ENCODE measurements around the gene CCDC192.

Gene CCDC192

DNA sequence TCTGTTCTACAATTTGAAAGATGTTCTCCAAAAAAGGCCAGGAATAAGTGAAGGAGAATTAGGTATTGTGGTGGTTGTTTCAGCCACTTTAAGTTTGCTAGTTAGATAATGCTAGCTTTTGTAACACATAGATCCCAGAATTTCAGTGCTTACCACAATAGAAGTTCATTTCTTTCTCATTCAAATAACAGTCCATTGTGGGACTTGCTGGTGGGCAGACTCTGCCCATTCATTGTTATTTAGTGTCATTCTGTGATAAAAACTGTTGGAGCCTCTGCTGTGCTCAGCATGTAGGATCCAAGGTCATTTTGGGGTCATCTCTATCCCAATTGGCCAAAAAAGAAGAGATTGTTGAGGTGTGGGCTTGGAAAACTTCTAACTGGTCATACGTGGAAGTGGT is 106.8 kb downstream of the CCDC192 start:
- WGBS, 2 experiments (ENCODE audit: insufficient coverage in 2 of 2) = 100% methylated on average over 1 of the region's 1 CpG; no CpG with 5 or more reads in 1 of the 2 experiments
- Histone ChIP-seq H3K4me1 (ENCODE audit: control insufficient read depth, insufficient read depth, low read length, poor library complexity, severe bottlenecking) (peaks cover 3% of the 10 kb centered on the region), H3K4me3 (ENCODE audit: extremely low read depth, insufficient read depth, low read length, poor library complexity, severe bottlenecking) (no peak overlapping the region), H3K36me3 (ENCODE audit: control insufficient read depth, insufficient read depth, low read length) (no peaks in the 10 kb centered on the region), H3K27ac (ENCODE audit: low read depth, low read length, severe bottlenecking) (no peak overlapping the region), H3K9me3 (ENCODE audit: control insufficient read depth, low read length) (no peaks in the 10 kb centered on the region)

- H3K36me3 ChIP-seq (ENCODE audit: control insufficient read depth, insufficient read depth, low read length) = no peaks in the 10 kb centered on the region
- no peak overlapping the region for H3K4me3 ChIP-seq (ENCODE audit: extremely low read depth, insufficient read depth, low read length, poor library complexity, severe bottlenecking)
- no peak overlapping the region for H3K27ac ChIP-seq (ENCODE audit: low read depth, low read length, severe bottlenecking)
- no peaks in the 10 kb centered on the region for H3K9me3 ChIP-seq (ENCODE audit: control insufficient read depth, low read length)
- peaks cover 3% of the 10 kb centered on the region for H3K4me1 ChIP-seq (ENCODE audit: control insufficient read depth, insufficient read depth, low read length, poor library complexity, severe bottlenecking)
- 80 to 100% methylated on average over 1 to 2 of the region's 2 CpGs for WGBS, 2 experiments (ENCODE audit: insufficient coverage in 2 of 2)
Measured at GRCh38 chr5:127810707-127811490, 107.7 kb downstream of the CCDC192 start.

DNA sequence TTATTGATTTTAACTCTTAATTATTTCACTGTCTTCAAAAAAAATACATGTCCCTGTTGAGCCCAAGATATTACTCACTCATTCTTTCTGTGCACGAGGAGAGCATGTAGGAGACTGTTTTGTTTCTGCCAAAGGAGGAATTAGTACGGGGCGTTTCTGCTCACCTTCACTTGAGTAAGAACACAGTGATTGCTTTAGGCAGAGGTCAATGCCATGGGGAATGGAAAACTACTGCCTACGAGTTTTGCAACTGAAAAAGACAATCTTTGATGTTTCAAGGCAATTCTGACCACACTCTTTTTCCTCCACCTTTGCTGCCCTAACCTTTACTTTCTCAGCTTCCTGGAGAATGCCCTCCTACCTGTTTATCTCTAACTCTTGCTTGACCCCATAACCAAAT is 109.4 kb downstream of the CCDC192 start:
- no peaks in the 10 kb centered on the region for H3K36me3 ChIP-seq (ENCODE audit: control insufficient read depth, insufficient read depth, low read length)
- H3K4me3 ChIP-seq (ENCODE audit: extremely low read depth, insufficient read depth, low read length, poor library complexity, severe bottlenecking) = no peak overlapping the region
- H3K9me3 ChIP-seq (ENCODE audit: control insufficient read depth, low read length) = no peaks in the 10 kb centered on the region
- H3K27ac ChIP-seq (ENCODE audit: low read depth, low read length, severe bottlenecking) = no peak overlapping the region
- WGBS, 2 experiments (ENCODE audit: insufficient coverage in 2 of 2) = 75 to 87% methylated on average over 3 of the region's 4 CpGs
- peaks cover 3% of the 10 kb centered on the region for H3K4me1 ChIP-seq (ENCODE audit: control insufficient read depth, insufficient read depth, low read length, poor library complexity, severe bottlenecking)

DNA sequence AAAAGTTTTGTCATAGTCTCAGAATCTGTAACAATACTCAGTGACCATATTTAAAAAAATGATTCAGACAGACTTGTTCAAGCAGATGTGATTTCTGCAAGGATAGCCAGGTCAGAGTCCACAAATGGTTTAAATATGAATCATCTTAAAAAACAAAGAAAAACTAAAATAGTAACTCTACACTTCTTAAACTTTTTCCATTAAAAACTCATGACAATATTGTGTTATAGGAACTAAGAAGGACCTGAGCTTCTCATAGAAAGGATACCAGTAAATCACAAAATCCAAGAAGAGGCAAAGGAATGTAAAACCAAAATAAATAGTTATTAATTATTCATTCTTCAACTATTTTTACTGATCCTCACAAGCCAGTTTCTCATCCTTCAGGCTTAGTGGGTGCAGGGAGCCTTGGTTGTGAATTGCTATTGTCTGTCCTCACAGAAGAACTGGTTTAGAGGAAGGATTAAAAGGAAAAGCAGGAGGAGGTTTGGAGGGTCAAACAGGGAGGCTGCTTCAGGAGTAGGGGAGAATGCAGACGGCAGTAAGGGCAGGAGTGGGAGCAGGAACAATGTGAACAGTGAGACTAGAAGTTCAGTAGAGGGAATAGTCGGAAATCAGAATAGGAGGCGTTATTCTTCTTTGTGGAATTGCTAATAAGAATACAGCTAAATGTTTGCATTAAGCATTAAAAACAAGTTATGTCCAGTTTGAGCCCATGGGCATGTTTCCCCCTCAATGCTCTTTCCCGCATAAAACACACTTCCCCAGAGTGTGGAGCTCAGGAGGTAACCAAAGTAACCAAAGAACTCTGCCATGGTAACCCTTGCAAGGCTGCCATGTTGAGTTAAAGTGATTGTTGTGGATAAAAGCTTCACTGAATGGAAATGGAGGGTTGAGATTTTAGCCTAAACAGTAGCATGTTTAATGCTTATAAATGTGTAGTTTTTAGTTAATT is 110.7 kb downstream of the CCDC192 start:
- H3K36me3 ChIP-seq (ENCODE audit: control insufficient read depth, insufficient read depth, low read length) = no peaks in the 10 kb centered on the region
- no peaks in the 10 kb centered on the region for H3K9me3 ChIP-seq (ENCODE audit: control insufficient read depth, low read length)
- H3K4me3 ChIP-seq (ENCODE audit: extremely low read depth, insufficient read depth, low read length, poor library complexity, severe bottlenecking) = no peak overlapping the region
- H3K27ac ChIP-seq (ENCODE audit: low read depth, low read length, severe bottlenecking) = no peak overlapping the region
- peaks cover 3% of the 10 kb centered on the region for H3K4me1 ChIP-seq (ENCODE audit: control insufficient read depth, insufficient read depth, low read length, poor library complexity, severe bottlenecking)
- 72 to 78% methylated on average over 2 to 3 of the region's 4 CpGs for WGBS, 2 experiments (ENCODE audit: insufficient coverage in 2 of 2)

DNA sequence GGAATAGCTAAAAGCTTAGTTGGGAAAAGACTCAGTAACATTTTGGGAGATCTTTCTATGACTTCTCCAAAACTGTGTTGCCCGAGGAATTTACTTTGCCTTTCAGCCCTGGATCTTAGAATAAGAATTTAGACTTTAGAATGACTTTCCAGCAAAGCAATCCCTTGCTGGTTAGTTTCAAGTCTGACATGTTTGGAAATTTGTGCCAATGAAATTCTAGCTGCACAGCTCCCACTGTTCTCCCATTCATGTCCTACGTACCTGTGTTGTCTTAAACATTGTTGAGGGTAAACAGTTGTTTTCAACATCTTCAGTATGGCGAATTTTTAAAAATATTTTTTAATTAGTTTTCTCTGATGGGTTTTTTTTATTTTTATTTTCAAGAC is 111.4 kb downstream of the CCDC192 start:
- H3K27ac ChIP-seq (ENCODE audit: low read depth, low read length, severe bottlenecking) = no peak overlapping the region
- 100% methylated on average over 1 of the region's 3 CpGs; no CpG with 5 or more reads in 1 of the 2 experiments for WGBS, 2 experiments (ENCODE audit: insufficient coverage in 2 of 2)
- H3K4me1 ChIP-seq (ENCODE audit: control insufficient read depth, insufficient read depth, low read length, poor library complexity, severe bottlenecking) = peaks cover 3% of the 10 kb centered on the region
- no peaks in the 10 kb centered on the region for H3K36me3 ChIP-seq (ENCODE audit: control insufficient read depth, insufficient read depth, low read length)
- no peak overlapping the region for H3K4me3 ChIP-seq (ENCODE audit: extremely low read depth, insufficient read depth, low read length, poor library complexity, severe bottlenecking)
- H3K9me3 ChIP-seq (ENCODE audit: control insufficient read depth, low read length) = no peaks in the 10 kb centered on the region

GRCh38 chr5:127820910-127821553 is 117.8 kb downstream of the CCDC192 start:
- Histone ChIP-seq H3K36me3 (ENCODE audit: control insufficient read depth, insufficient read depth, low read length) (no peaks in the 10 kb centered on the region), H3K4me1 (ENCODE audit: control insufficient read depth, insufficient read depth, low read length, poor library complexity, severe bottlenecking) (no peaks in the 10 kb centered on the region), H3K4me3 (ENCODE audit: extremely low read depth, insufficient read depth, low read length, poor library complexity, severe bottlenecking) (no peak overlapping the region), H3K9me3 (ENCODE audit: control insufficient read depth, low read length) (no peaks in the 10 kb centered on the region), H3K27ac (ENCODE audit: low read depth, low read length, severe bottlenecking) (no peak overlapping the region)
- 85% methylated on average over 2 of the region's 2 CpGs; no CpG with 5 or more reads in 1 of the 2 experiments for WGBS, 2 experiments (ENCODE audit: insufficient coverage in 2 of 2)

- Histone ChIP-seq H3K36me3 (ENCODE audit: control insufficient read depth, insufficient read depth, low read length) (no peaks in the 10 kb centered on the region), H3K27ac (ENCODE audit: low read depth, low read length, severe bottlenecking) (no peak overlapping the region), H3K4me1 (ENCODE audit: control insufficient read depth, insufficient read depth, low read length, poor library complexity, severe bottlenecking) (no peaks in the 10 kb centered on the region), H3K4me3 (ENCODE audit: extremely low read depth, insufficient read depth, low read length, poor library complexity, severe bottlenecking) (no peak overlapping the region), H3K9me3 (ENCODE audit: control insufficient read depth, low read length) (no peaks in the 10 kb centered on the region)
- WGBS, 2 experiments (ENCODE audit: insufficient coverage in 2 of 2) = 80 to 93% methylated on average over 2 to 3 of the region's 3 CpGs
Measured at GRCh38 chr5:127821896-127822295, 118.7 kb downstream of the CCDC192 start.

DNA sequence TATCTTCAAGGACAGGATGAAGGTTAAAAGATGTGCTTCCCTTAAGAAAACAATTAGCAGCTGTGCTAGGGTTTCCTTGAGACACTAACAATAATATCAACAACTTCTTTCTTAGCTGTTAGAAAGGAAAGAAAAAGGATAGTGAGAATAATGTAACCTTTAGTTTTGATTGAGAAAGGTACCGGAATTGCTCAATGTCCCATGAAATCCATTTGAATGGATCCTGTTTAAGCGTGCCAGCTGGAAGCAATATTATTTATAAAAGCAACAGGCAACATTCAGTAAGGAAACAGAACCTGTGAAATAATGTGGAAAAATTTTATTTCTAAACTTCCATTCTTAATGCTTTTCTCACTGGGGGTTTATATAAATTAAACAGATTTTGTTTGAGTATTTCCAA is 120.9 kb downstream of the CCDC192 start:
- Histone ChIP-seq H3K27ac (ENCODE audit: low read depth, low read length, severe bottlenecking) (no peak overlapping the region), H3K9me3 (ENCODE audit: control insufficient read depth, low read length) (no peaks in the 10 kb centered on the region), H3K4me3 (ENCODE audit: extremely low read depth, insufficient read depth, low read length, poor library complexity, severe bottlenecking) (no peak overlapping the region), H3K4me1 (ENCODE audit: control insufficient read depth, insufficient read depth, low read length, poor library complexity, severe bottlenecking) (no peaks in the 10 kb centered on the region), H3K36me3 (ENCODE audit: control insufficient read depth, insufficient read depth, low read length) (no peaks in the 10 kb centered on the region)
- WGBS, 2 experiments (ENCODE audit: insufficient coverage in 2 of 2) = 100% methylated on average over 1 of the region's 2 CpGs; no CpG with 5 or more reads in 1 of the 2 experiments

DNA sequence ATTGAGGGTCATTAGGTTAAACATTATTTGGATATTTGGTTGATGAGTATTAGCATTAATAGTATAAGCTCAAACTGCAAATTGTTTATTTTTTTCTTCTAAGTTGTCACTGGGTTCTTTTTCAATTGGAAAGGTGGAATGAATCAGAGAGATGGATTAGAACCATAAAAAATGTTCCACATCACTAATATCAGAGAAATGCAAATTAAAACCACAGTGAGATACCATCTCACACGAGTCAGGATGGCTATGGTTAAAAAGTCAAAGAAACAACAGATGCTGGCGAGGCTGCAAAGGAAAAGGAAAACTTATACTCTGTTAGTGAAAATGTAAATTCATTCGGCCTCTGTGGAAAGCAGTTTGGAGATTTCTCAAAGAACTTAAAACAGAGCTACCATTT is 122.8 kb downstream of the CCDC192 start:
- Histone ChIP-seq H3K4me3 (ENCODE audit: extremely low read depth, insufficient read depth, low read length, poor library complexity, severe bottlenecking) (no peak overlapping the region), H3K27ac (ENCODE audit: low read depth, low read length, severe bottlenecking) (no peak overlapping the region), H3K4me1 (ENCODE audit: control insufficient read depth, insufficient read depth, low read length, poor library complexity, severe bottlenecking) (no peaks in the 10 kb centered on the region), H3K9me3 (ENCODE audit: control insufficient read depth, low read length) (no peaks in the 10 kb centered on the region), H3K36me3 (ENCODE audit: control insufficient read depth, insufficient read depth, low read length) (no peaks in the 10 kb centered on the region)
- WGBS, 2 experiments (ENCODE audit: insufficient coverage in 2 of 2) = 86 to 88% methylated on average over 1 to 3 of the region's 3 CpGs

- Histone ChIP-seq H3K9me3 (ENCODE audit: control insufficient read depth, low read length) (no peaks in the 10 kb centered on the region), H3K4me1 (ENCODE audit: control insufficient read depth, insufficient read depth, low read length, poor library complexity, severe bottlenecking) (no peaks in the 10 kb centered on the region), H3K36me3 (ENCODE audit: control insufficient read depth, insufficient read depth, low read length) (no peaks in the 10 kb centered on the region), H3K4me3 (ENCODE audit: extremely low read depth, insufficient read depth, low read length, poor library complexity, severe bottlenecking) (no peak overlapping the region), H3K27ac (ENCODE audit: low read depth, low read length, severe bottlenecking) (no peak overlapping the region)
- 90 to 94% methylated on average over 2 to 3 of the region's 6 CpGs for WGBS, 2 experiments (ENCODE audit: insufficient coverage in 2 of 2)
Measured at GRCh38 chr5:127827451-127827850, 124.3 kb downstream of the CCDC192 start.

Data from mesodermal cell (in vitro differentiated cells).